Liver (tissue), 3 donors: ENCODE data around the gene OR4D9.
"Not testable (repeated sequence)": the region's sequence is repeated elsewhere in the genome, so short reads cannot be mapped to it uniquely, and the experiment has no call there.

ENCODE experiments used
- EGR1 ChIP-seq, 2 donors: IDR thresholded peaks; 2 replicates each; pipeline ENCODE4 v1.6.1; 2016 to 2018; ENCODE audit warnings: antibody characterized with exemption in 2 of 2, low read depth in 2 of 2
- HNF4G ChIP-seq: IDR thresholded peaks from 2 replicates; pipeline ENCODE4 v1.6.1; 2016; ENCODE audit warnings: antibody characterized with exemption
- TAF1 ChIP-seq: conservative IDR thresholded peaks from 2 replicates; pipeline ENCODE4 v1.6.1; 2016; ENCODE audit warnings: antibody characterized with exemption, mild to moderate bottlenecking
- TF ChIP-seq, protein P1 (sequence below): fragments of 150-350 bp; IDR thresholded peaks from 2 replicates; pipeline ENCODE4 v1.5.1; 2017; ENCODE audit warnings: improper control_type of control experiment, low read depth, low read length; ENCODE audit not compliant: missing input control
- TF ChIP-seq, protein P2 (sequence below): IDR thresholded peaks from 2 replicates; pipeline ENCODE4 v1.6.1; 2016; ENCODE audit warnings: antibody characterized with exemption
- donor health status: healthy.
- donor health status: healthy.

DNA sequence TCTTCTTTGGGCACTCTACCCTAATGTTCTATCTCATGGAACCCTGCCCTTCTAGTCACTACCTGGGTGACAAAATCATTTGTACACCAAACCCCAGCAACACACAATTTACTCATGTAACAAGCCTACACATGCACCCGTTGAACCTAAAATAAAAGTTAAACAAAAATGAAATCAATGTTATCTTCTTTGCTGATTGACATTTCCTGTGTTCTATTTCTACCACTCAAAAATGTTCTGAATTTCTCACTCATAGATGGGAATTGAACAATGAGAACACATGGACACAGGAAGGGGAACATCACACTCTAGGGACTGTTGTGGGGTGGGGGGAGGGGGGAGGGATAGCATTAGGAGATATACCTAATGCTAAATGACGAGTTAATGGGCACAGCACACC, 8.8 kb downstream of the OR4D9 start:
- TF ChIP-seq, protein P1, sequence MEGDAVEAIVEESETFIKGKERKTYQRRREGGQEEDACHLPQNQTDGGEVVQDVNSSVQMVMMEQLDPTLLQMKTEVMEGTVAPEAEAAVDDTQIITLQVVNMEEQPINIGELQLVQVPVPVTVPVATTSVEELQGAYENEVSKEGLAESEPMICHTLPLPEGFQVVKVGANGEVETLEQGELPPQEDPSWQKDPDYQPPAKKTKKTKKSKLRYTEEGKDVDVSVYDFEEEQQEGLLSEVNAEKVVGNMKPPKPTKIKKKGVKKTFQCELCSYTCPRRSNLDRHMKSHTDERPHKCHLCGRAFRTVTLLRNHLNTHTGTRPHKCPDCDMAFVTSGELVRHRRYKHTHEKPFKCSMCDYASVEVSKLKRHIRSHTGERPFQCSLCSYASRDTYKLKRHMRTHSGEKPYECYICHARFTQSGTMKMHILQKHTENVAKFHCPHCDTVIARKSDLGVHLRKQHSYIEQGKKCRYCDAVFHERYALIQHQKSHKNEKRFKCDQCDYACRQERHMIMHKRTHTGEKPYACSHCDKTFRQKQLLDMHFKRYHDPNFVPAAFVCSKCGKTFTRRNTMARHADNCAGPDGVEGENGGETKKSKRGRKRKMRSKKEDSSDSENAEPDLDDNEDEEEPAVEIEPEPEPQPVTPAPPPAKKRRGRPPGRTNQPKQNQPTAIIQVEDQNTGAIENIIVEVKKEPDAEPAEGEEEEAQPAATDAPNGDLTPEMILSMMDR, result not testable (repeated sequence)
- TF ChIP-seq TAF1; EGR1 (IDR thresholded peaks at IDR 0.05; ENCODE audit: low read depth in 2 of 2); HNF4G: not testable (repeated sequence)
- TF ChIP-seq, protein P2, sequence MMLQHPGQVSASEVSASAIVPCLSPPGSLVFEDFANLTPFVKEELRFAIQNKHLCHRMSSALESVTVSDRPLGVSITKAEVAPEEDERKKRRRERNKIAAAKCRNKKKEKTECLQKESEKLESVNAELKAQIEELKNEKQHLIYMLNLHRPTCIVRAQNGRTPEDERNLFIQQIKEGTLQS, result not testable (repeated sequence)
